Peyer's patch (tissue), 4 donors: Measurements from ENCODE around the gene LRRC45. TPM values are rescaled to one million over a fixed set of nuclear protein-coding genes. Genes with fewer than 3 reads are reported as not detected.

ENCODE experiments used
- DNase-seq, 3 donors: peaks; one replicate each; pipeline ENCODE4 v3.0.0-alpha.2; 2017 to 2019
- H3K27ac ChIP-seq, 4 donors: fragments of 200-600 bp; sonication (generic); one replicate each; pipeline ENCODE4 v1.5.1; 2016 to 2019
- H3K27me3 ChIP-seq, 2 donors: fragments of 200-600 bp; sonication (generic); one replicate each; pipeline ENCODE4 v1.5.1; 2019
- H3K36me3 ChIP-seq, 3 donors: fragments of 200-600 bp; sonication (generic); one replicate each; pipeline ENCODE4 v1.5.1; 2016 to 2019
- H3K4me1 ChIP-seq, 4 donors: fragments of 200-600 bp; sonication (generic); one replicate each; pipeline ENCODE4 v1.5.1; 2016 to 2019
- H3K4me3 ChIP-seq, 4 donors: fragments of 200-600 bp; sonication (generic); 1 replicate in 3 of 4; 2 replicates in 1 of 4; pipeline ENCODE4 v1.5.1; 2016 to 2019; ENCODE audit warnings: mild to moderate bottlenecking in 1 of 4
- H3K9me3 ChIP-seq, 4 donors: fragments of 200-600 bp; sonication (generic); one replicate each; pipeline ENCODE4 v1.5.1; 2016 to 2019; ENCODE audit warnings: mild to moderate bottlenecking in 1 of 4
- POLR2A ChIP-seq, 2 donors: fragments of 450-650 bp; IDR thresholded peaks; one replicate each; pipeline ENCODE4 v1.5.1; 2017; ENCODE audit warnings: antibody characterized with exemption in 2 of 2, mild to moderate bottlenecking in 2 of 2, moderate library complexity in 2 of 2
- total RNA-seq, 4 donors: library from RNA; depleted of rRNA; stranded (reverse); fragments of >200 nt; gene quantifications; one replicate each; pipeline ENCODE4 v1.1.0, GENCODE V29; 2016
- TF ChIP-seq, protein P1 (sequence below), 6 experiments: fragments of 450-650 bp in 4 of 6; fragments of 200-600 bp in 2 of 6; sonication (generic) in 1 of 6; IDR thresholded peaks; one replicate each; pipeline ENCODE4 v1.5.1; 2017 to 2019; ENCODE audit warnings: antibody characterized with exemption in 6 of 6, mild to moderate bottlenecking in 3 of 6, moderate library complexity in 1 of 6

LRRC45 gene
- total RNA-seq, 4 donors from 2014 or later: 15.5 to 74.3 (median 23.1) TPM

DNA sequence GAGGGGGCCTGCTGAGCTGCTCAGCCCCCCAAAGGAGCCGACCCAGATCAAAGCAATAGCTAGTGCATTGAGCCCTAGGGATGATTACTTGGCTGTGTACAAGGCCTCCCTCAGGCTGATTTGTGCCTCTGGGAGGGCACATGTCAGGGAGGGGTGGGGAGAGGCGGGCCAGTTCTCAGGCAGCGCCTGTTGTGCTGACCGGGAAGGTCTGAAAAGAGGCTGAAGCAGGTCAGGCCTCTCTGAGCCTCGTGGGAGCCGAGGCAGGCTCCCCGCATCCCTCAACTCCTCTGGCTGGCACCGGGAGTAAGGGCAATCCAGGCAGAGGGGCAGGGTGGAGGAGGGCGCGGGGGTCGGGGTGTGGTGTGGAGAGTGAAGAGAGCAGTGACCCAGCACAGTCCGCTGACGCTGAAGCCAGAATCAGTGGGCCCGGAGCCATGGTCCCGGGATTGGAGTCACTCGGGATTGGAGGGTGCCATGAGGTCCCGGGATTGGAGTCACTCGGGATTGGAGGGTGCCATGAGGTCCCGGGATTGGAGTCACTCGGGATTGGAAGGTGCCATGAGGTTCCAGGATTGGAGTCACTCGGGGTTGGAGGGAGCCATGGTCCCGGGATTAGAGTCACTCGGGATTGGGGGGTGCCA lies 11.4 kb downstream of the LRRC45 start:
- Histone ChIP-seq H3K4me1 (peaks cover 0 to 32% (median 23%) of the 10 kb centered on the region in 4 donors), H3K27ac (no peak overlapping the region), H3K4me3 (no peak overlapping the region), H3K36me3 (no peaks in the 10 kb centered on the region), H3K27me3 (no peaks in the 10 kb centered on the region), H3K9me3 (no peaks in the 10 kb centered on the region)
- TF ChIP-seq, protein P1, sequence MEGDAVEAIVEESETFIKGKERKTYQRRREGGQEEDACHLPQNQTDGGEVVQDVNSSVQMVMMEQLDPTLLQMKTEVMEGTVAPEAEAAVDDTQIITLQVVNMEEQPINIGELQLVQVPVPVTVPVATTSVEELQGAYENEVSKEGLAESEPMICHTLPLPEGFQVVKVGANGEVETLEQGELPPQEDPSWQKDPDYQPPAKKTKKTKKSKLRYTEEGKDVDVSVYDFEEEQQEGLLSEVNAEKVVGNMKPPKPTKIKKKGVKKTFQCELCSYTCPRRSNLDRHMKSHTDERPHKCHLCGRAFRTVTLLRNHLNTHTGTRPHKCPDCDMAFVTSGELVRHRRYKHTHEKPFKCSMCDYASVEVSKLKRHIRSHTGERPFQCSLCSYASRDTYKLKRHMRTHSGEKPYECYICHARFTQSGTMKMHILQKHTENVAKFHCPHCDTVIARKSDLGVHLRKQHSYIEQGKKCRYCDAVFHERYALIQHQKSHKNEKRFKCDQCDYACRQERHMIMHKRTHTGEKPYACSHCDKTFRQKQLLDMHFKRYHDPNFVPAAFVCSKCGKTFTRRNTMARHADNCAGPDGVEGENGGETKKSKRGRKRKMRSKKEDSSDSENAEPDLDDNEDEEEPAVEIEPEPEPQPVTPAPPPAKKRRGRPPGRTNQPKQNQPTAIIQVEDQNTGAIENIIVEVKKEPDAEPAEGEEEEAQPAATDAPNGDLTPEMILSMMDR (IDR thresholded peaks at IDR 0.05): no peak
- no peak for TF ChIP-seq POLR2A (IDR thresholded peaks at IDR 0.05)
- DNase-seq: no peak

- Histone ChIP-seq H3K27ac (no peak overlapping the region), H3K36me3 (no peaks in the 10 kb centered on the region), H3K9me3 (no peaks in the 10 kb centered on the region), H3K27me3 (no peaks in the 10 kb centered on the region), H3K4me1 (peaks cover 0 to 25% (median 17%) of the 10 kb centered on the region in 4 donors), H3K4me3 (no peak overlapping the region)
- TF ChIP-seq POLR2A (IDR thresholded peaks at IDR 0.05): no peak
- TF ChIP-seq, protein P1 (IDR thresholded peaks at IDR 0.05): no peak
- no peak for DNase-seq
Observed at GRCh38 chr17:82035488-82035887, 12.4 kb downstream of the LRRC45 start.

DNA sequence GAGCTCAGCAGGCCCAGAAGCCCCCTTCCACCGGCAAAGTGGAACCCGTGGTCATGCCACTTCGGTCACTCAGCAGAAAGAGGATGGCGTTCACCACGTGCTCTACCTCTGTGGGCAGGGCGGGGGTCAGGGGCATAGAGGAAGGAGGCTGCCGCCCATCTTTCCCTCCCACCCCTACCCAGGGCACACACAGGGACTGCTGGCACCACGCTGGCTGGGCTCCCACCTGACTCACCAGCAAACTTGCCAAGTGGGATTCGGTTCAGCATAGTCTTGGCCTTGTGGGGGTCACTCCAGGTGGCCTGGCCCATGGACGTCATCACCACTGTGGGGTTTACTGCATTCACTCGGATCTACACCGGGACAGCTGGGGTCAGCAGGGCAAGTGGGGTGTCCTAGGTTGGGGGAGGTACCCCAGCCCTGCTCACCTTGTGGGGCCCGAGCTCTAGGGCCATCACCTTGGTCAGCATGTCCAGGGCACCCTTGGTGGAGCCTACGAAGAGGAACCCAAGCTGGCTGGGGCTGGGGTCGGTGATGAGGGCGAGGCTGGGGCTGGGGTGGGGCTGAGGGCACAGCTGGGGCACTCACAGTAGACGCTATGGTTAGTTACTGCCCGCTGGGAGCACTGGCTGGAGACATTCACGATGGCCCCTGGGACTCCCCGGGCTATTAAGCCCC lies 13.0 kb downstream of the LRRC45 start:
- peak overlapping the region; percentile 60 to 85 (median 74) for H3K4me3 ChIP-seq
- H3K36me3 ChIP-seq: no peaks in the 10 kb centered on the region
- H3K27ac ChIP-seq: peak overlapping the region in 2 of 4 donors; percentile 94 to 99

DNA sequence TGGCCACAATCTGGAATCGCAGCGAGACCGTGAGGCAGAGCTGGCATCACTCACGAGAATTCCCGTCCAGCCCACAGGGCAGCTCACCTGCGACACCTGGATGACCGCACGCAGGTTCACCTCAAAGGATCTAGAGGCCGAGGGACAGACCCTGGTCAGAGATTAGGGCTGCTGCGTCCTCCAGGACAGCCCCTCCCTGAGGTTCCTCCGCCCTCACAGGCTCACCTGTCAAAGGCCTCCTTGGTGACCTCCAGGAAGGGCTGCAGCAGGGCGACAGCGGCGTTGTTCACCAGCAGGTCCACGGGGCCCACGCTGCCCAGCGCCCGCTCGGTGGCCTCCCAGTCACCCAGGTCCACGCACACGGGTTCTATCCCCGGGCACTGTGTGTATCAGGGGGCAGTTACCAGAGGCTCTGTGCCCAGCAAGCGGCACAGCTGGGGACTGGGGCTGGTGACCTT lies 13.6 kb downstream of the LRRC45 start:
- no peak for TF ChIP-seq POLR2A (IDR thresholded peaks at IDR 0.05)
- TF ChIP-seq, protein P1 (IDR thresholded peaks at IDR 0.05): no peak
- H3K36me3 ChIP-seq: no peaks in the 10 kb centered on the region
- no peak for DNase-seq
- peak overlapping the region; percentile 93 to 100 (median 96) for H3K27ac ChIP-seq
- no peaks in the 10 kb centered on the region for H3K9me3 ChIP-seq
- no peaks in the 10 kb centered on the region for H3K27me3 ChIP-seq
- peak overlapping the region; percentile 60 to 85 (median 74) for H3K4me3 ChIP-seq
- H3K4me1 ChIP-seq: peaks cover 0 to 23% (median 16%) of the 10 kb centered on the region in 4 donors

More for the DNA sequence above, 13.0 kb downstream of the LRRC45 start:
- Histone ChIP-seq H3K27me3 (no peaks in the 10 kb centered on the region), H3K9me3 (no peaks in the 10 kb centered on the region), H3K4me1 (peaks cover 0 to 23% (median 16%) of the 10 kb centered on the region in 4 donors)
- DNase-seq: no peak
- TF ChIP-seq POLR2A (IDR thresholded peaks at IDR 0.05): no peak
- TF ChIP-seq, protein P1 (IDR thresholded peaks at IDR 0.05): no peak

DNA sequence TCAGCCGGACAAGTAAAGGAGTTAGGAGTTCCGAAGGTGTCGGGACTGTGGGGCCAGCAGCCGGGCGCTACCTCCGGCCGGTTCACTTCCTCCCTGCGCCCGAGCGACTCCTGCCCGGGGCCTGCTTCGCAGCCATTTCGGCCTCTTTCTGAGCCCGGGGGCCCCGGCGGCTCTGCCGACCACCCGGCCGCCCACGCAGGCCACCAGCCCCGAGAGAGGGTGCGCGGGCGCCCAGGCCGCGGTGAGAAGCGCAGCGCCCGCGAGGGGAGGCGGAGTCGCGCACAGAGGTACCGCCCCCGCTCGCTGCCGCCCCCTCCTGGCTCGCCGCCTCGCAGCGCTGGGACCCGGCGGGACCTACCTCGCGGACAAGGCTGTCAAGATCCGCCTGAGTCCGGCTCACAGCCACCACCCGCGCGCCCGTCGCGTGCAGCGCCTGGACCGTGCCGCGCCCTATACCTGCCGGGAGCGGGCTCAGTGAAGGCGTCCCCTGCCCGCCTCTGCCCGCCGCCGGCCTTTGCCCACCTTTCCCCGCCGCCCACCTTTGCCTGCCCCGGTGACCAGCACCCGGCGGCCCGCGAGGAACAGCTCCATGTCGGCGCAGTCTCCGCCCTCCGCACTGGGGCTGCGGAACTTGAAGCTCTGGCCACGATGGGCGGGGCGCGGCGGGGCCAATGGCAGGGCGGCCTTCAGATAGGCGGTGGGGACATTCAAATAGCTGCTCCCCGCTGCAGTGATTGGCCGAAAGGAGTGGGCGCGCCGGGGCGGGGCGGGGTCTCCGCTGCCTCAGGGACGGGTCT lies 14.2 kb downstream of the LRRC45 start, which contains the start of gene DCXR:
Gene DCXR (minus strand): TSS at position 606 of the 797 bp plus-strand sequence. CDS start 15 bp downstream, at position 591.
- no peaks in the 10 kb centered on the region for H3K27me3 ChIP-seq
- H3K4me1 ChIP-seq: peaks cover 0 to 18% (median 13%) of the 10 kb centered on the region in 4 donors
- peak; percentile 99 for DNase-seq
- no peaks in the 10 kb centered on the region for H3K36me3 ChIP-seq
- no peaks in the 10 kb centered on the region for H3K9me3 ChIP-seq
- H3K4me3 ChIP-seq: peak within 1 kb of the TSS; percentile 60 to 85 (median 74)
- TF ChIP-seq, protein P1 (IDR thresholded peaks at IDR 0.05): peak; percentile 72 to 94 (median 92)
- TF ChIP-seq POLR2A (IDR thresholded peaks at IDR 0.05): peak; percentile 92 to 99
- H3K27ac ChIP-seq: peak within 1 kb of the TSS; percentile 93 to 100 (median 96)
